GM12878 (cell line): ENCODE results near the gene ZNF891. TPM values are rescaled to one million over a fixed set of nuclear protein-coding genes. Genes with fewer than 3 reads are reported as not detected.

Experiments
- DPF2 ChIP-seq: fragments of 450-650 bp; IDR thresholded peaks from 2 replicates; pipeline ENCODE4 v1.6.1; 2017; ENCODE audit warnings: mild to moderate bottlenecking
- GABPA ChIP-seq: IDR thresholded peaks from 2 replicates; pipeline ENCODE4 v1.6.1; 2014; ENCODE audit warnings: antibody characterized with exemption, low read depth, mild to moderate bottlenecking, inconsistent platforms
- NBN ChIP-seq: fragments of 450-650 bp; IDR thresholded peaks from 2 replicates; pipeline ENCODE4 v1.6.1; 2016
- NR2C1 ChIP-seq: fragments of 450-650 bp; IDR thresholded peaks from 2 replicates; pipeline ENCODE4 v1.6.1; 2017; ENCODE audit warnings: antibody characterized with exemption, mild to moderate bottlenecking, moderate library complexity
- NRF1 ChIP-seq: conservative IDR thresholded peaks from 2 replicates; pipeline ENCODE4 v1.6.1; 2011; ENCODE audit warnings: mild to moderate bottlenecking, low read depth, low read length, improper control_type of control experiment
- SUPT20H ChIP-seq: IDR thresholded peaks from 2 replicates; pipeline ENCODE4 v1.6.1; 2011; ENCODE audit warnings: low read depth, mild to moderate bottlenecking, low read length, moderate library complexity, borderline replicate concordance; ENCODE audit not compliant: control insufficient read depth
- SUZ12 ChIP-seq: fragments of 200-600 bp; sonication (generic); IDR thresholded peaks from one replicate; pipeline ENCODE4 v1.6.1; 2018; ENCODE audit warnings: antibody characterized with exemption, mild to moderate bottlenecking; ENCODE audit not compliant: unreplicated experiment
- ZNF687 ChIP-seq: fragments of 450-650 bp; IDR thresholded peaks from 2 replicates; pipeline ENCODE4 v1.6.1; 2017; ENCODE audit warnings: mild to moderate bottlenecking, moderate library complexity
- polyA plus RNA-seq, 11 experiments: library from polyadenylated mRNA; depleted of rRNA in 4 of 11; unstranded in 6 of 11; stranded (reverse) in 5 of 11; fragments of >200 nt; fragmentation: Nextera tagmentation in 4 of 11; fragmentation: Illumina TruSeq in 1 of 11; extraction: Ambion mirVana in 4 of 11; extraction: Trizol in 1 of 11; gene quantifications; 1 replicate in 1 of 11; 2 replicates in 10 of 11; pipeline versions ENCODE4 v1.2.1 to v1.2.3, GENCODE V29; 2011 to 2016; ENCODE audit warnings: inconsistent platforms in 2 of 11, missing spikeins in 2 of 11, low read depth in 1 of 11
- total RNA-seq, 4 experiments: library from RNA; depleted of rRNA in 3 of 4; stranded (reverse); fragments of >200 nt in 3 of 4; fragmentation: Illumina TruSeq in 1 of 4; extraction: Trizol in 1 of 4; gene quantifications; 2 replicates each; pipeline versions ENCODE4 v1.2.1 to v1.2.3, GENCODE V29; 2013 to 2021
- TF ChIP-seq, protein P1 (sequence below): IDR thresholded peaks from 2 replicates; pipeline ENCODE4 v1.6.1; 2012; ENCODE audit warnings: low read depth, low read length, improper control_type of control experiment

The ZNF891 gene
- total and polyA plus RNA-seq, 10 of the 15 experiments (the other 5 are each of a cell fraction or from before 2014, with no cell fraction given): 0.20 to 1.1 (median 0.69) TPM

- no peak for TF ChIP-seq ZNF687
- no peak for TF ChIP-seq SUZ12
- TF ChIP-seq NRF1: no peak
- no peak for TF ChIP-seq NR2C1
- TF ChIP-seq NBN: 0 out of 2 replicates have a peak, but pooled peaks have one; percentile 8
- TF ChIP-seq SUPT20H: no peak
- no peak for TF ChIP-seq DPF2
- TF ChIP-seq, protein P1, sequence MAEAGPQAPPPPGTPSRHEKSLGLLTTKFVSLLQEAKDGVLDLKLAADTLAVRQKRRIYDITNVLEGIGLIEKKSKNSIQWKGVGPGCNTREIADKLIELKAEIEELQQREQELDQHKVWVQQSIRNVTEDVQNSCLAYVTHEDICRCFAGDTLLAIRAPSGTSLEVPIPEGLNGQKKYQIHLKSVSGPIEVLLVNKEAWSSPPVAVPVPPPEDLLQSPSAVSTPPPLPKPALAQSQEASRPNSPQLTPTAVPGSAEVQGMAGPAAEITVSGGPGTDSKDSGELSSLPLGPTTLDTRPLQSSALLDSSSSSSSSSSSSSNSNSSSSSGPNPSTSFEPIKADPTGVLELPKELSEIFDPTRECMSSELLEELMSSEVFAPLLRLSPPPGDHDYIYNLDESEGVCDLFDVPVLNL: no peak
- TF ChIP-seq GABPA: no peak
Observed at GRCh38 chr12:133130808-133131128, 694 bp upstream of the ZNF891 start (continued).
